Endothelial cell of umbilical vein (primary cell): ENCODE results near the gene HIC1. TPM values are rescaled to one million over a fixed set of nuclear protein-coding genes. Genes with fewer than 3 reads are reported as not detected.

ENCODE experiments used
- BruUV-seq: library from RNA; stranded (reverse); fragments of 400-500 nt; replicated peaks from 2 replicates; lab custom pipeline; 2021; lab: Mats Ljungman, UMichigan
- CTCF ChIA-PET: fragments of 300-600, 350-600 bp; sonication (Branson Sonifier 250); formaldehyde crosslinking; loops from one replicate; lab custom pipeline; 2021; ENCODE audit warnings: antibody characterized with exemption, inconsistent platforms; lab: Charles Lee
- POLR2A ChIA-PET: fragments of 300-600, 350-600 bp; sonication (Branson Sonifier 250); formaldehyde crosslinking; loops from one replicate; lab custom pipeline; 2021; ENCODE audit warnings: antibody characterized with exemption, inconsistent platforms; lab: Charles Lee
- DNase-seq: peaks from one replicate; pipeline ENCODE4 v3.0.0-alpha.2; 2011; ENCODE audit warnings: low read depth, low spot score
- FAIRE-seq: peaks from 2 replicates; lab custom pipeline; 2011; peaks lifted over from hg19 to GRCh38; lab: Jason Lieb, UNC
- H2AFZ ChIP-seq: 2 replicates; pipeline ENCODE4 v1.6.0; 2012; ENCODE audit warnings: low read depth, low read length, control low read depth, inconsistent platforms
- H3K27ac ChIP-seq: 2 replicates; pipeline ENCODE4 v1.5.1; 2011; ENCODE audit warnings: low read depth, mild to moderate bottlenecking, control low read depth, low read length, moderate library complexity; ENCODE audit not compliant: insufficient read depth
- H3K27me3 ChIP-seq, 2 experiments: 2 replicates each; pipeline versions ENCODE4 v1.6.0 to v1.6.1; 2011; ENCODE audit warnings: low read length in 2 of 2, mixed read lengths in 1 of 2; ENCODE audit not compliant: control insufficient read depth in 2 of 2, insufficient read depth in 2 of 2
- H3K36me3 ChIP-seq, 2 experiments: 2 replicates in 1 of 2; 3 replicates in 1 of 2; pipeline ENCODE4 v1.5.1; 2011; ENCODE audit warnings: low read length in 2 of 2, mild to moderate bottlenecking in 1 of 2, moderate library complexity in 1 of 2; ENCODE audit not compliant: control insufficient read depth in 2 of 2, insufficient read depth in 2 of 2; ENCODE audit errors: extremely low read depth in 1 of 2
- H3K4me1 ChIP-seq: 3 replicates; pipeline ENCODE4 v1.5.1; 2011; ENCODE audit warnings: mild to moderate bottlenecking, low read length; ENCODE audit not compliant: control insufficient read depth, insufficient read depth; ENCODE audit errors: extremely low read depth
- H3K4me2 ChIP-seq: 2 replicates; pipeline ENCODE4 v1.6.1; 2011; ENCODE audit warnings: low read length, control low read depth, mixed read lengths; ENCODE audit not compliant: insufficient read depth
- H3K4me3 ChIP-seq, 3 experiments: fragments of 200-600 bp in 1 of 3; sonication (generic), shearing (Covaris generic) in 1 of 3; replicated peaks in 1 of 3; 2 replicates each; pipeline ENCODE4 v1.5.1; 2011 to 2016; ENCODE audit warnings: control low read depth in 3 of 3, low read length in 3 of 3, mild to moderate bottlenecking in 2 of 3, inconsistent platforms in 1 of 3, low read depth in 1 of 3, moderate library complexity in 1 of 3; ENCODE audit not compliant: insufficient read depth in 1 of 3
- H3K79me2 ChIP-seq: 2 replicates; pipeline ENCODE4 v1.6.0; 2012; ENCODE audit warnings: low read length, inconsistent platforms; ENCODE audit not compliant: control insufficient read depth, insufficient read depth
- H3K9ac ChIP-seq: replicated peaks from 2 replicates; pipeline ENCODE3; 2011; ENCODE audit warnings: low read length, control low read depth; ENCODE audit not compliant: insufficient read depth; ENCODE audit errors: extremely low read depth
- H3K9me1 ChIP-seq: replicated peaks from 3 replicates; pipeline ENCODE4 v1.6.0; 2011; ENCODE audit warnings: mild to moderate bottlenecking, low read length; ENCODE audit not compliant: control insufficient read depth, insufficient read depth; ENCODE audit errors: extremely low read depth
- H3K9me3 ChIP-seq: replicated peaks from 2 replicates; pipeline ENCODE4 v1.5.1; 2012; ENCODE audit warnings: low read length, inconsistent platforms; ENCODE audit not compliant: control insufficient read depth, insufficient read depth
- H4K20me1 ChIP-seq: replicated peaks from 2 replicates; pipeline ENCODE3; 2011; ENCODE audit warnings: mild to moderate bottlenecking, low read length; ENCODE audit not compliant: control insufficient read depth, insufficient read depth; ENCODE audit errors: extremely low read depth
- EZH2 ChIP-seq: IDR thresholded peaks from 2 replicates; pipeline ENCODE4 v1.6.1; 2012; ENCODE audit warnings: borderline replicate concordance, low read depth, mild to moderate bottlenecking, moderate library complexity, low read length, inconsistent platforms; ENCODE audit not compliant: severe bottlenecking
- FOS ChIP-seq: IDR thresholded peaks from 2 replicates; pipeline ENCODE4 v1.6.1; 2011; ENCODE audit warnings: mild to moderate bottlenecking, low read length, moderate library complexity, borderline replicate concordance; ENCODE audit not compliant: insufficient read depth
- GATA2 ChIP-seq: IDR thresholded peaks from 2 replicates; pipeline ENCODE4 v1.7.0; 2011; ENCODE audit warnings: low read depth, mild to moderate bottlenecking, moderate library complexity, mixed read lengths, low read length; ENCODE audit not compliant: insufficient read length, insufficient read depth
- JUN ChIP-seq: IDR thresholded peaks from 2 replicates; pipeline ENCODE4 v1.6.1; 2011; ENCODE audit warnings: borderline replicate concordance, low read depth; ENCODE audit not compliant: insufficient read length, insufficient read depth
- MYC ChIP-seq: IDR thresholded peaks from one replicate; pipeline ENCODE4 v1.6.1; 2011; ENCODE audit warnings: mild to moderate bottlenecking, low read depth, low read length
- POLR2A ChIP-seq: IDR thresholded peaks from 2 replicates; pipeline ENCODE4 v1.6.1; 2012; ENCODE audit warnings: low read depth, mild to moderate bottlenecking, control low read depth, low read length
- POLR2AphosphoS5 ChIP-seq: IDR thresholded peaks from 2 replicates; pipeline ENCODE4 v1.6.1; 2012; ENCODE audit warnings: low read depth, mild to moderate bottlenecking, control low read depth, low read length, moderate library complexity; ENCODE audit not compliant: insufficient read depth
- dilution Hi-C: fragments of 300-500 bp; cut with MboI; formaldehyde crosslinking; loops from one replicate; pipeline ENCODE4 v1.15.0; 2019; ENCODE audit warnings: low sequenced_read_pairs; ENCODE audit not compliant: extremely low pct_ligation_motif_present
- intact Hi-C: fragments of 100-400 bp; cut with micrococcal nuclease; formaldehyde crosslinking; loops from one replicate; pipeline ENCODE4 v1.10.0; 2022
- polyA plus RNA-seq, 4 experiments: library from polyadenylated mRNA; depleted of rRNA in 3 of 4; stranded (reverse) in 3 of 4; unstranded in 1 of 4; fragments of >200 nt; gene quantifications; 2 replicates each; pipeline versions ENCODE4 v1.2.1 to v1.2.3, GENCODE V29; 2011 to 2012; ENCODE audit warnings: missing spikeins in 1 of 4
- total RNA-seq: library from RNA; stranded (reverse); gene quantifications from 2 replicates; pipeline ENCODE4 v1.2.3, GENCODE V29; 2021
- TF ChIP-seq, protein P1 (sequence below), 2 donors: IDR thresholded peaks; 1 replicate in 1 of 2; 2 replicates in 1 of 2; pipeline ENCODE4 v1.5.1; 2011; ENCODE audit warnings: low read length in 2 of 2, mild to moderate bottlenecking in 2 of 2, moderate library complexity in 2 of 2, control low read depth in 1 of 2, inconsistent platforms in 1 of 2, low read depth in 1 of 2; ENCODE audit not compliant: insufficient read depth in 1 of 2; ENCODE audit errors: extremely low read depth in 1 of 2
- TF ChIP-seq, protein P2 (sequence below): IDR thresholded peaks from 2 replicates; pipeline ENCODE4 v1.6.1; 2011; ENCODE audit not compliant: insufficient read depth, insufficient read length

The HIC1 gene
- total and polyA plus RNA-seq, 2 donors (not counting 3 experiments of a cell fraction or from before 2014, with no cell fraction given), result 18.2 to 35.5 TPM

DNA sequence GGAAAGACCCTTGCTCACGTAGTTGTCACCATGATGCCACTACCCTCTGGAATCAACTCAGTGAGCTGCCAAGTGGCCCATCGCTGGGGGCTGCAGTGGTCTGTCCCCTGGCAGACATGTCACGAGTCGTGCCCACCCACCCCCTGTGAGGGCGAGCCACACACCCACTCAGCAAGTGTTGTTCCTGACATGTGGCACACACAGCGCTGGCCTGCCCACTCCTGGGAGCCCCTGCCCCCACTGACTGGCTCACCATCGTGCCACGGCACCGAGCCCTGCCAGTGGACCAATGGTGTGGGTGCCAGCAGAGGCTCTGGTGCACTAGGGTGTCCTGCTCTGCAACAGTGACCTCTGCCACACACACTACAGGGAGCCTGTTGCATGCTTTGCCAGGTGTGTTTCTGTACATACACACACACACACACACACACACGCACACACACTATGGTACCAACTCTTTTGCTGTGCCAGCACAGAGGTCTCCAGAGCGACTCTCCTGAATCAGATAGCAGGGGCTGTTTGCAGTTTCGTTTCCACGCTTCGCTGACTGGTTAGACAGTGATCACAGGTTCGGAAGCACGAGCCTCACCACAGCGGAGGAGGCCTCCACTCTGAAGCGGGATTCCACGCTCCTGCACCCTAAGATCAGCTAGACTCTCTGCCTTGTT, 37.5 kb upstream of the HIC1 start:
- Histone ChIP-seq H3K36me3 (no peaks in the 10 kb centered on the region), H2AFZ (no peak overlapping the region), H3K4me1 (peaks cover 10% of the 10 kb centered on the region), H3K4me3 (no peak overlapping the region), H3K9ac (no peak overlapping the region), H3K9me3 (no peaks in the 10 kb centered on the region), H3K27me3 (peaks cover 0 to 12% of the 10 kb centered on the region in 2 experiments), H3K79me2 (no peaks in the 10 kb centered on the region), H4K20me1 (no peaks in the 10 kb centered on the region), H3K27ac (no peak overlapping the region), H3K9me1 (no peaks in the 10 kb centered on the region), H3K4me2 (no peak overlapping the region)
- dilution Hi-C loops (no loop called here), intact Hi-C loops (no loop called here)
- no TSS peak for BruUV-seq
- ChIA-PET CTCF (no interaction called here), POLR2A (no interaction called here)
- TF ChIP-seq, protein P1, sequence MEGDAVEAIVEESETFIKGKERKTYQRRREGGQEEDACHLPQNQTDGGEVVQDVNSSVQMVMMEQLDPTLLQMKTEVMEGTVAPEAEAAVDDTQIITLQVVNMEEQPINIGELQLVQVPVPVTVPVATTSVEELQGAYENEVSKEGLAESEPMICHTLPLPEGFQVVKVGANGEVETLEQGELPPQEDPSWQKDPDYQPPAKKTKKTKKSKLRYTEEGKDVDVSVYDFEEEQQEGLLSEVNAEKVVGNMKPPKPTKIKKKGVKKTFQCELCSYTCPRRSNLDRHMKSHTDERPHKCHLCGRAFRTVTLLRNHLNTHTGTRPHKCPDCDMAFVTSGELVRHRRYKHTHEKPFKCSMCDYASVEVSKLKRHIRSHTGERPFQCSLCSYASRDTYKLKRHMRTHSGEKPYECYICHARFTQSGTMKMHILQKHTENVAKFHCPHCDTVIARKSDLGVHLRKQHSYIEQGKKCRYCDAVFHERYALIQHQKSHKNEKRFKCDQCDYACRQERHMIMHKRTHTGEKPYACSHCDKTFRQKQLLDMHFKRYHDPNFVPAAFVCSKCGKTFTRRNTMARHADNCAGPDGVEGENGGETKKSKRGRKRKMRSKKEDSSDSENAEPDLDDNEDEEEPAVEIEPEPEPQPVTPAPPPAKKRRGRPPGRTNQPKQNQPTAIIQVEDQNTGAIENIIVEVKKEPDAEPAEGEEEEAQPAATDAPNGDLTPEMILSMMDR (IDR thresholded peaks at IDR 0.05; ENCODE audit: extremely low read depth in 1 of 2, insufficient read depth in 1 of 2, low read depth in 1 of 2, low read length in 2 of 2), result no peak
- TF ChIP-seq FOS, result no peak
- TF ChIP-seq JUN, result no peak
- TF ChIP-seq MYC, result no peak
- TF ChIP-seq EZH2, result no peak
- TF ChIP-seq, protein P2, sequence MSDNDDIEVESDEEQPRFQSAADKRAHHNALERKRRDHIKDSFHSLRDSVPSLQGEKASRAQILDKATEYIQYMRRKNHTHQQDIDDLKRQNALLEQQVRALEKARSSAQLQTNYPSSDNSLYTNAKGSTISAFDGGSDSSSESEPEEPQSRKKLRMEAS, result no peak
- no peak for TF ChIP-seq POLR2AphosphoS5
- no peak for TF ChIP-seq POLR2A
- TF ChIP-seq GATA2, result no peak
- FAIRE-seq, result no peak
- DNase-seq, result no peak
